Activated naive CD4-positive, alpha-beta T cell treated with Interleukin-2 at 50 U/mL for 16 hours (primary cell): ENCODE results near the gene ACOT9.
"Not testable (repeated sequence)": the region's sequence is repeated elsewhere in the genome, so short reads cannot be mapped to it uniquely, and the experiment has no call there.

Experiments
- DNase-seq: peaks from one replicate; pipeline ENCODE4 v3.0.0-alpha.2; 2020

Gene ACOT9

DNA sequence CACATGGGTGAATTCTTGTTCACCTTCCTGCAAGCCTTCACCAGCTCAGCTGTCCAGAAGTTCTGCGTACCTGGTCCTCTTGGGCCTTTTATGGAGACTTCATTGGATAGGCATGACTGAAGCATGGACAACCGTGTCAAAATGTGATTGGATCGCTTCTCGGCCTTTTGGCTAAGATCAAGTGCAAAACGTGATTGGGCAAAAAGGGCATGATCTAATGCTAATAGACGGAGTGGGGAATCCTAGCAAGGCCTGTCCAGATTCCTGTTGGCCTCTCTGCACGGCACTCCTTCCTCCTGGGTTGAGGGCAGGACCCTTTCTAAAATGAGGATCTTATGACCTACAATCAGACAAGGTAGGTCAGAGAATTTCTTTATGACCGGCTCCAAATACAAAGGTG lies 50.9 kb downstream of the ACOT9 start:
- no peak for DNase-seq

DNA sequence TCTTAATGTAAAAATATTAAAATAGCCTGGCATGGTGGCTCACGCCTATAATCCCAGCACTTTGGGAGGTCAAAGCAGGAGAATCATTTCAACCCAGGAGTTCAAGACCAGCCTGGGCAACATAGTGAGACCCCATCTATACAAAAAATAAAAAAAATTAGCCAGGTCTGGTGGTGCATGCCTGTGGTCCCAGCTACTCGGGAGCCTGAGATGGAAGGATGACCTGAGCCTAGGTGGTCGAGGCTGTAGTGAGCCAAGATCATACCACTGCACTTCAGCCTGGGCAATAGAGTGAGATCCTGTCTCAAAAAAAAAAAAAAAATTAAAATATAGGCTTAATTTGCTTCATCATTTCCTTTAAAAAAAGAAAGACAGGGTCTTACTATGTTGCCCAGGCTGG lies 66.6 kb downstream of the ACOT9 start:
- not testable (repeated sequence) for DNase-seq

DNA sequence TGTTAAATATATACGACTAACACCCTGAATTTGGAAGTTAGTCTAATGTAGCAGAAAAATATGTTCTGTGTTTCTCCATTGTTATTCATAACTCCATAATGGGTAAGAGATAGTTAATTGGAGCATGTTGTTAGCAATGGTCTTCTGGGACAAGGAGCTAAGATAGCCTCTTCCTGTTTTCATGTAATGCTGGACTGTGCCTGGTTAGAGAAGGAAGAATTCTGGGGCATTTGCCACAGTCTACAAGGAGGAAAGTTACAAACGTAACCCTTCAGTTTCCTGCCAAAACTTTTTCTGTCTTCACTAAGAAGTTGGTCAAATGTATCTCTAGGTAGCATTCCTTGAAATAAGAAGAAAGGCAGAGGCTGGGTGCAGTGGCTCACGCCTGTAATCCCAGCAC lies 70.0 kb downstream of the ACOT9 start:
- DNase-seq: no peak

DNA sequence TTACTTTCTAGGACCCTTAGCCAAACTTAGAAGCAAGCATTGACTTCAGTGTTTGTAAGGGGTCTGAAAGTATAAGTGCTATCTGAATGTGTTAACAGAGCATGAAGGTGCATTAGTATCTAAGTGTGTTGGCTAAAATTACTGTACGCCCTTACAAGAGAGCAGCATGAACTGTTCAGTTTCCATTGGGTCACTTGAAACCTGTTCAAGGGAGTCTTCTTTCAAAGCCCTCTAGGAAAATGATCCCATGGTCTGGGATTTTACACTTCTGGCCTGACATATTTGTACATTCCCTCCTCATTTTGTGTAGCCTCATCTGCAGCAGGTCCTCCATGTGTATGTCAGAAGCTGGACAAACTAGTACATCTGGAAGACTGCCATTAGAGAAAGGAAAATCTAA lies 72.5 kb downstream of the ACOT9 start:
- DNase-seq: no peak

DNA sequence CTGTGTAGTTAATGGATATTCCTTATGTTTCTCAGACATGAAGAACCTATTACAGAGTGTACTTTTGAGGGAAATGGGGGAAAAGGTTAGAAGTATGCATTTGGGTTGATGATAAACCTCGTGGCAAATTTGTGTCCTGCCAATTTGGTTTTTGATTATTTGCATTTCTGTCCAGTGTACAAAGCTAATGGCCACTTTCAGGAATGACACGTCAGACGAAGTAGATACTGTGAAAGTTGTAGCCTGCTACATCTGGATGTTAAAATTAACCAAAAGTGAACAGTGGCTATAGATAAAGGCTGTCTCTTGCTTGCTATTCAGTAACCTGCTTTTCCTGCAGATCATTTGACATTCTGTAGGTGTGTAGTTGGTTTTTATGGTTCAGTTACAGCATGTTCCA lies 74.7 kb downstream of the ACOT9 start:
- no peak for DNase-seq

DNA sequence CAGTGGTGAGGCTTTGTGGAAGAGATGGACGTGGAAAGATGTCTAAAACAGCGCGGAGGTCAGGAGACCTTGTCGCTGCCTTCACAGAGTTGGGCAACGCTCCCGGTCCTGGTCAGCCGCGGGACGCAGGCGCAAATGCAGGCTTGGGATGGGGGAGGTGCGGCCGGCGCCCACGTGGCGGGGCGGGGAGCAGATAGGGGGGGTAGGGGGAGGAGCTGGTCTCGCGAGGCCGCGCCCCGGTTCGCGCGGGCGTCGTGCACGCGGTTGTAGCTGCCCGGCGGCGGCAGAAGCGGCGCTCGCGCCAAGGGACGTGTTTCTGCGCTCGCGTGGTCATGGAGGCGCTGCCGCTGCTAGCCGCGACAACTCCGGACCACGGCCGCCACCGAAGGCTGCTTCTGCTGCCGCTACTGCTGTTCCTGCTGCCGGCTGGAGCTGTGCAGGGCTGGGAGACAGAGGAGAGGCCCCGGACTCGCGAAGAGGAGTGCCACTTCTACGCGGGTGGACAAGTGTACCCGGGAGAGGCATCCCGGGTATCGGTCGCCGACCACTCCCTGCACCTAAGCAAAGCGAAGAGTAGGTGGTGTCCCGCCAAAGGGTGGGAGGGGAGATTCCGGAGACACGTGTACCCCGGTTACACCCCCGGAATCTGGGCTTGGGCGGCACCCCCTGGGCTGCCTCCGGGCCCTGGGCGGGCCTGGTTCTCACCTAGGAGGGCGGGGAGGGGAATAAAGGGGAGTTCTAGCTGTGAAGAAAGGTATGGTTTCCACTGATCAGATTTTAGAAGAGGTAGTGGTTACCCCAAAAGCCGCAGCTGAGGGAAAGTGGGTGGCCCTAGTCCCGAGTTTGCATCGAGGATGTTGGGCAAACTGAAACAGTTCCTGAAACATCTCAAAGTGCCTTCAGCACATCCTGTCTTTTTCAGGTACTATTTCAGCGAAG lies 75.6 kb downstream of the ACOT9 start, which contains the start of gene PRDX4:
Gene PRDX4, plus strand, starts transcription at position 255 of the 939 bp plus-strand sequence. Its CDS starts 78 bp downstream, at position 333.
- peak; percentile 79 for DNase-seq

DNA sequence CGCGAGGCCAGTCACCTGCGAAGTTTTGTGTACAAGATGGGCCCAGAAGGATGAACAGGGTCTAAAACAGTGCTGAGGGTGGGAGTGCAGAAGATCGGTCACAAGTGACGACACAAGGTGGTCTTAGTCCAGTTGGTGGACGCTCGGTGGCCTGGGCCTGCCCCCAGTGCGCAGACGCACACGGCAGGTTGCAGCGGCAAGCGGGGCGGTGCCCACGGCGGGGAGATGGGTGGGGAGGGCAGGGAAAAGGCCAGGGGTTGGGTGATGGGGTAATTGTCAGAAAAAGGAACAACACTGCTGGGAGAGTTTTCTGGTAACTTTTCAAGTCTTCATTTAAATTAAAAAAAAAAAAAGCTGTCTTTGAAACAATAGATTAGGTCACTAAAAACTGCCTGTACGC lies 76.8 kb downstream of the ACOT9 start:
- DNase-seq: no peak

DNA sequence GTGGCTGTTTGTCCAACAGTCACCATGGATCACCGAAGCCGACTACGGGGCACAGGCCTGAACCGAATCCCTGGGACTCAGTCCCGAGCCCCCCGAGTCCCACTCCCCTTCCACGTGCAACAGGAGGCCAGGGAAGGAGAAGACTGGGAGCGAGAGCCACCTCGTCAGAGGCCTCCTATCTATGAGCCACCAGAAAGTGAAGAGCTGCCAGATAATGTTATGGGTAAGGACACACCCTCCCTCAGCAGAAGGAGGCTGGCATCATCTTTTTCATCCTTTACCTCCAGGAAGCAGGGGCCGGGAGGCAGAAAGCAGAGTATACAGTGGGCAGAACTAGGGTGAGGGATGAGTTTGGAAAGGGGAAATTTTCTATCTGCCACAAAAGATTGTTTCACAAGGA lies 78.6 kb downstream of the ACOT9 start:
- no peak for DNase-seq

DNA sequence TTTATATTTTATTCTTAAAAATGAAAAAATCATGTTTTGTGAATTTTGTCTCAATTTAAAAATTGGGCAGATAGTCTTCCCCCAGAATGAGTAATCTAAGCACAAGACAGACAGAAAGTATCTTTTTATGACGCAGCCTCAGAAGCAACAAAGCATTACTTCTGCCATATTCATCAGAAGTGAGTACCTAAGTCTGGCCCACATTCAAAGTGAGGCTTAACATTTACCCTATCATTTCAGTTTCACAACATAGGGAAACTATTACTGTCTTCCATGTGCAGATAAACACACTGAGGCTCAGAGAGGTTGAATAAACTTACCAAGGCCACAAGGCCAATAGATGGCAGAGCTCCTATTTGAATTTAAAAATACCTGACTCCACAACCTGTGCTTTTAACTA lies 80.2 kb downstream of the ACOT9 start:
- no peak for DNase-seq

DNA sequence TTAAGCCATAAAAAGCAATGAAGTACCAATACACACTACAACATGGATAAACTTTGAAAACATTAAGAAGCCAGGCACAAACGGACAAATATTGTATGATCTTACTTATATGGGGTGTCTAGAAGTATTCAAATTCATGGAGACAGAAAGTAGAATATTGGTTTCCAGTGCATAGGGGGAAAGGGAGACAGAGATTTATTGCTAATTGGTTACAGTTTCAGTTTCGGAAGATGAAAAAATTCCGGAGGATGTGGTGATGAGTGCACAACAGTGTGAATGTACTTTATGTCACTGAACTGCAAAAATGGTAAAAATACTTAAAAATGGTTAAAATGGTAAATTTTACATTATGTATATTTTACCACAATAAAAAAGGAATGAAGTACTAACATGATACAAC lies 80.9 kb downstream of the ACOT9 start:
- no peak for DNase-seq

DNA sequence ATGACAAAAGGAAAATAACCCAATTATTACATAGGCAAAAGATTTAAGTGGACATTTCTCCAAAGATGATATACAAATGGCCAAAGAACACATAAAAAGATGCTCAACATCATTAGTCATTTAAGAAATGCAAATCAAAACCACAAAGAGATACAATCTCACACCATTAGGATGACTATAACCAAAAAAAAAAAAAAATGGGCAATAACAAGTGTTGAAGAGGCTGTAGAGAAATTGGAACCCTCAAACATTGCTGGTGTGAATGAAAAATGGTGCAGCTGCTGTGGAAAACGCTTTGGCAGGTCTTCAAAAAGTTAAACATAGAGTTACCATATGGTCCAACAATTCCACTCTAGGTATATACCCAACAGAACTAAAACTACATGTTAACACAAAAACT lies 81.4 kb downstream of the ACOT9 start:
- DNase-seq: no peak

DNA sequence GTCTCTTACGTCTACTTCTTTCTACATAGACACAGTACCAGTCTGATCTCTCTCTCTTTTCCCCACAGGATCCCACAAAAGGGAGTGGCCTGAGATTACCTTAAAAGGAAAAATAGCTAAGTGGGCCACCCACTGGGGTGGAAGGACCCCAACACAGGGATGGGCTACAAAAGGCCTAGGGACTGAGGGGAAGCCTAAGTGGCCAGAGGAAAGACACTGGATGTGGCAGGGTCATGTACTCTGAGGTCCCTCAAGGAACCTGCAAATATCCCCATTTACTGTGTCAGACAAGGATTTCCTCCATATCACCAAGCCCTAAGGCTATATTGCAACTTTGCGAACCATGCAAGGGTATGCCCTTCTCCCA lies 82.3 kb downstream of the ACOT9 start:
- DNase-seq: no peak

DNA sequence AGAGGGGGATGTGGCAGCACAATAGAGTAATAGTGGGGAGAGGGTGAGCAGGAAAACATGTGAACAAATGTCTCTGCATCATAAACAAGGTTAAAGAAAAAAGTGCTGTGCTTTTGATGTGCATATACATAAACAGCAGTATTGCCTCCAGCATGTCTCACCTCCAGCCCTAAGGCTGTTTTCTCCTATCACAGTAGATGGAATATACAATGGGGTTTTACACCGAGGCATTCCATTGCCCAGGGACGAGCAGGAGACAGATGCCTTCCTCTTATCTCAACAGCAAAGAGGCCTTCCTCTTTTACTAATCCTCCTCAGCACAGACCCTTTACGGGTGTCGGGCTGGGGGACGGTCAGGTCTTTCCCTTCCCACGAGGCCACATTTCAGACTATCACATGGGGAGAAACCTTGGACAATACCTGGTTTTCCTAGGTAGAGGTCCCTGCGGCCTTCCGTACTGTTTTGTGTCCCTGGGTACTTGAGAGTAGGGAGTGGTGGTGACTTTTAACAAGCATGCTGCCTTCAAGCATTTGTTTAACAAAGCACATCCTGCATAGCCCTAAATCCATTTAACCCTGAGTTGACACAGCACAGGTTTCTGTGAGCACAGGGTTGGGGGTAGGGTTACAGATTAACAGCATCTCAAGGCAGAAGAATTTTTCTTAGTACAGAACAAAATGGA lies 82.9 kb downstream of the ACOT9 start:
- not testable (repeated sequence) for DNase-seq

DNA sequence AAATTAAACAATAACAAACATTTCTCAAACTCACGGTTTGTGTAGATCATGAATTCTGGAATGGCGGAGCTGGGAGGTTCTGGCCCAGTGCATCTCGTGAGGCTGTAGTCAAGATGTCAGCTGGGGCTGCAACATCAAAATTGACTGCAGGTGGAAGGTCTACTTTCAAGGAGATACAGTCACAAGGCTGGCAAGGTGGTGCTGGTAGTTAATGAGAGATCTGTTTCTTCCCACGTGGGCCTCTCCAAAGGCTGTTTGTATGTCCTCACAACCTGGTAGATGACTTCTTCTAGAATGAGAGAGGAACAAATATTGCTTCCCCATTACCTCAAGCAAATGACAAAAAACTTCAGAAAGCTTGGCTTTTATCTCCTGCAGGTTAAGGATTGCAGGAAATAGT lies 83.7 kb downstream of the ACOT9 start:
- no peak for DNase-seq

DNA sequence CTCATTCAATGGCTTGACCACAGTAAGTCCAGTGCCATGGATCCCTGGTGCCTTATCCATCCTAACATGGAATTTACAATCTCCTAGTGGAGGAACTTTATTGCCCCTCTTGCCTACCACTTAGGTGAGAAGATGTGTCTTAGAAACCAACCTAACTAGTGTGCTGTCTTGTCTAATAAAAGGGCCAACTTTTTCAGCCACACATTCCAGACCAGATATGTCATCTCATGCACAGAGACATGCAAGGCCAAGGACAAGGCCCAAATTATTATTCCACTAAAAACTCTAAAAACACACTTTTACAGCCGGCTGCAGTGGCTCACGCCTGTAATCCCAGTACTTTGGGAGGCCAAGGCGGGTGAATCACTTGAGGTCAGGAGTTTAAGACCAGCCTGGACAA lies 86.4 kb downstream of the ACOT9 start:
- DNase-seq: no peak

DNA sequence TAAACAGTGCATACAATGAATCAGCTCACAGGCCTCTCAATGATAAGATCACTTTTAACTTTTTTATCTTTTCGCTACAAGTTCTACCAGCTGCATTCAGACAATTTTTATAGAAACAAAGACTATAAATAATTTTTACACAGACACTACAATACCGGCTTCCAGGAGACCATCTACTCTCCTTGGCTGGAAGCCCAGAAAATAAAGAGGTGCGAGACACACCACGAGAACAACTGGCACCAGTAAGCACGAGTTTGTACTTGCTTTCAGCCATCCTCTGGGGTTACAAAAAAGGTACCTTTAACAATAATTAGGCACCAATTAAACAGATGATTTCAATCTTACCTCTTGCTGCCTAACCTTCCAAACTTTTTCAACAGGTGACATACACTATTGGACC lies 87.0 kb downstream of the ACOT9 start:
- DNase-seq: no peak
